ENCODE measurements around the gene ARHGAP19. TPM values are rescaled to one million over a fixed set of nuclear protein-coding genes. Genes with fewer than 3 reads are reported as not detected.
A peak's percentile ranks its signal among the peaks of the same experiment; 100 is the strongest.

The ARHGAP19 gene
- total RNA-seq, 2 donors from 2014 or later = 3.9 to 5.0 TPM

DNA sequence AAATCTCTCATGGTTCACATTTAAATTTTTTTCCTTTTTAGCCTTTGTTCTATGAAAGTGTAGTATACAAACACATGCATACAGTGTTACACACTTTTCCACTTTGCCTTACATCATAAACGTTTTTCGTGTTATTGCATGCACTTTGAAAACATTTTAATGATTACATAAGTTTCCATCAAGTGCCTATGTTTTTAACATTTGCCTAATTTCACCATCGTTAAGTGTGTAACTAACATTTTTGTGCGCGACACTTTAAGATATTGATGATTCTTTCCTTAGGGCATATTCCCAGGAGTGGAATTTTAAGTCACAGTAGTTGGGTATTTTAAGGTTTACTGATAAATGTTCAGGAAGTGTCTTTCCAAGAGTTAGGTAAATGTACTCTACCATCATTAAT, 43.6 kb upstream of the ARHGAP19 start:
- H3K4me3 ChIP-seq = no peak overlapping the region
- TF ChIP-seq, protein P1, sequence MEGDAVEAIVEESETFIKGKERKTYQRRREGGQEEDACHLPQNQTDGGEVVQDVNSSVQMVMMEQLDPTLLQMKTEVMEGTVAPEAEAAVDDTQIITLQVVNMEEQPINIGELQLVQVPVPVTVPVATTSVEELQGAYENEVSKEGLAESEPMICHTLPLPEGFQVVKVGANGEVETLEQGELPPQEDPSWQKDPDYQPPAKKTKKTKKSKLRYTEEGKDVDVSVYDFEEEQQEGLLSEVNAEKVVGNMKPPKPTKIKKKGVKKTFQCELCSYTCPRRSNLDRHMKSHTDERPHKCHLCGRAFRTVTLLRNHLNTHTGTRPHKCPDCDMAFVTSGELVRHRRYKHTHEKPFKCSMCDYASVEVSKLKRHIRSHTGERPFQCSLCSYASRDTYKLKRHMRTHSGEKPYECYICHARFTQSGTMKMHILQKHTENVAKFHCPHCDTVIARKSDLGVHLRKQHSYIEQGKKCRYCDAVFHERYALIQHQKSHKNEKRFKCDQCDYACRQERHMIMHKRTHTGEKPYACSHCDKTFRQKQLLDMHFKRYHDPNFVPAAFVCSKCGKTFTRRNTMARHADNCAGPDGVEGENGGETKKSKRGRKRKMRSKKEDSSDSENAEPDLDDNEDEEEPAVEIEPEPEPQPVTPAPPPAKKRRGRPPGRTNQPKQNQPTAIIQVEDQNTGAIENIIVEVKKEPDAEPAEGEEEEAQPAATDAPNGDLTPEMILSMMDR (IDR thresholded peaks at IDR 0.05) = no peak
- no peaks in the 10 kb centered on the region for H3K9me3 ChIP-seq
- no peak for DNase-seq (ENCODE audit: low spot score)
- no peaks in the 10 kb centered on the region for H3K27me3 ChIP-seq
- peak overlapping the region in 1 of 2 donors; percentile 11 for H3K27ac ChIP-seq
- H3K4me1 ChIP-seq = peaks cover 3 to 46% of the 10 kb centered on the region in 2 donors
- no peaks in the 10 kb centered on the region for H3K36me3 ChIP-seq

DNA sequence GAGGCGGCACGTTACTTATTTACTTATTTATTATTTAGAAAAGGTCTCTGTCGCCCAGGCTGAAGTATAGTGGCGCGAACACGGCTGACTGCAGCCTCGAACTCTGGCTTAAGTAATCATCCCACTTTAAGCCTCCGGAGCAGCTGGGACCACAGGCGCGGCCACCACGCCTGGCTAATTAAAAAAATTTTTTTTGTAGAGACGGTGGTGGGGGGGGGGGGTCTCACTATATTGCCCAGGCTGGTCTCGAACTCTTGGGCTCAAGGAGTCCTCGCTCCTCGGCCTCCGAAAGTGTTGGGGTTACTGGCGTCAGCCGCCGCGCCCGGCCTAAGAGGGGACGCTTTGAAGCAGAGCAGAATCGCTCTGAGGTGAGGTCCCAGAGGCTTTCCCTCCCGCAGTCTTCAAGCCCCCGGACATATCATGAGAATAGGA, 42.8 kb upstream of the ARHGAP19 start:
- H3K27ac ChIP-seq = peak overlapping the region; percentile 93
- peak overlapping the region; percentile 84 to 85 for H3K4me3 ChIP-seq
- H3K36me3 ChIP-seq = no peaks in the 10 kb centered on the region
- H3K4me1 ChIP-seq = peaks cover 3 to 51% of the 10 kb centered on the region in 2 donors
- no peaks in the 10 kb centered on the region for H3K9me3 ChIP-seq
- DNase-seq (ENCODE audit: low spot score) = no peak
- TF ChIP-seq, protein P1 (IDR thresholded peaks at IDR 0.05) = no peak
- no peaks in the 10 kb centered on the region for H3K27me3 ChIP-seq

DNA sequence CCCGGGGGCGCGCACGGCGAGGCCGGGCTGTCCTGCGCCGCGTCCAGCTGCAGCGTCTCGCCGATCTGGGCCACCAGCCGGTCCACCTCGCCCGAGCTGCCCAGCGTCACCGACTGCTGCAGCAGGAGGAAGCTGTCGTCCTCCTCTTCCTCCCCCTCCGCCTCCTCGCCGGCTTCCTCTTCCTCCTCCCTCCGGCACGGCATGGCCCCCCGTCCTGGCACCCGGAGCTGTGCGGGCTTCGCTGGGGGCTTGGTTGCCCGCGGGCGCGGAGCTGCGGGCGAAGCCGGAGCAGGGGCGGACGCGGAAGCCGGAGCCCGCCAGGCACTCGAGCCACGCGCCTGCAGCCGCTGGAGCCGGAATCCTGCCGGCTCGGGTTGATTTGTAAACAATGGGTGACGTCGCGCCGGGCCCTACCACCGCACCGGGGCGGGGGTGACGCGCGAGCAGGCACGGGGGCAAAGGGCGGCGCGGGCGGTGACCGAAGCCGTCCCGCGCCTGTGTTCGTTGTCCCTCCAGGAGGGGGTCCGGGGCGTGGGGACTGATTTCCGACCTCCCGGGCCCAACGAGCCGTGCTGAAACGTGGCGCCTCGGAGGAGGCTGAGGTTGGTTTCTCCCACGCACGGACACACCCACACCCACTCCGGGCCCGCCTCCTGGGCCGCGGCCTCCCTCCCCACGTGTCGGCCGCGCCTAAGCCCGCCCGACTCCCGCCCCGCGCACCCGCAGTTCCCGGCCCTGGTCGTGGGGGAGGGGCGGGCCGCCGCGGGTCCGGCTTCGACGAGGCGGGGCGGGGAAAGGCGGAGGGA, 42.1 kb upstream of the ARHGAP19 start, which contains the start of gene FRAT2:
Gene FRAT2 (minus strand): TSS at position 360 of the 806 bp plus-strand sequence. CDS start 157 bp downstream, at position 203.
- TF ChIP-seq, protein P1 (IDR thresholded peaks at IDR 0.05) = no peak
- Histone ChIP-seq H3K4me3 (peak within 1 kb of the TSS; percentile 84 to 85), H3K36me3 (no peaks in the 10 kb centered on the region), H3K27me3 (no peaks in the 10 kb centered on the region), H3K9me3 (no peaks in the 10 kb centered on the region), H3K4me1 (peaks cover 3 to 57% of the 10 kb centered on the region in 2 donors), H3K27ac (peak within 1 kb of the TSS; percentile 93)
- peak; percentile 92 for DNase-seq (ENCODE audit: low spot score)

DNA sequence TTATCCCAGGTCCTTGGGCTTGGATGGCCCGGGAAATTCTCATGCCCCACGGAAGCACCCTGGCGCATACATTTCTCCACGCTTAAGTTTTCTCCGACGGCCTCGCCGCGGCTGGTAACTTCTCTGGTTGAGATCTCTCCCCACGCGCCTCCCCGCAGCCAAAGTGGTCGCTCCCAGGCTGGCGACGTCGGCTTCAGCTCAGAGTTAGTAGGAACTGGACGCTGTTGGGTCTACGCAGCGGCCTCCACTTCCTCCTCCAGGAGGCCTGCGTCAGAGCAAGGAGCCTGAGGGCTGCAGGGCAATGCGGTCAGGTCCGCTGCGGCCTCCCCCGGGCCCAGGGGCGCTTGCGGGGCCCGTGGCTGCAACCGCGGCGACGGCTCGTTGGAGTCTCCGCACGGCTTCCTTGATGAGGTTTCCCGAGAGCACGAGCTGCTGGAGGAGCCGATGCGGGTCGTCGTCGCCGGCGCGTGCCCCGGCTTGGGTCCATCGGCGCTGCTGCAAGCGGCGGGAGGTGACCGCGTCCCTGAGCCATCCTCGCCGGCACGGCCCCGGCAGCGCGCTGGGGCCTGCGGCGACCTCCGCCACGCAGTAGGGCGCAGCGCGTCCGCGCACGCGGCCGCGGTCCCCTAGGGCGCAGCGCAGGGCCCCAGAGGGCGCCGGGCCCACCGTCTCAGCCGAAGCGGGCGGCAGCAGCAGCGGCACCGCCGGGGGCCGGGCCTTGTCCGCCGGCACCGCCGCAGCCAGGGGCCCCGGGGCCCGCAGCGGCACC, 41.3 kb upstream of the ARHGAP19 start:
- H3K36me3 ChIP-seq = peaks cover 5% of the 10 kb centered on the region
- H3K4me1 ChIP-seq = peaks cover 3 to 65% of the 10 kb centered on the region in 2 donors
- H3K9me3 ChIP-seq = no peaks in the 10 kb centered on the region
- H3K27me3 ChIP-seq = no peaks in the 10 kb centered on the region
- TF ChIP-seq, protein P1 (IDR thresholded peaks at IDR 0.05) = no peak
- peak overlapping the region; percentile 93 for H3K27ac ChIP-seq
- DNase-seq (ENCODE audit: low spot score) = no peak
- peak overlapping the region; percentile 84 to 85 for H3K4me3 ChIP-seq

DNA sequence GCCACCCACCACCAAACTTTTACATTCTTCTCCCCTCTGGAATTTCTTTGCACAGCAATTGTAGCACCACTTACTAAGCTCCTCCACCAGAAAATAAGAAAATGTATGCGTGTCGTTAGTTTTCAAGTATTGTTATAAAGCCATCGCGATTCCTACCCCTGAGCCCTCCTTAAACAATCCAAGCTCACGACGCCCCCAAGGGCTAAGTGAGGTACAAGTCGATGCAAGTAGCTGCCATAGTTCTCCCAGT, 40.8 kb upstream of the ARHGAP19 start:
- peaks cover 3 to 70% of the 10 kb centered on the region in 2 donors for H3K4me1 ChIP-seq
- peak overlapping the region; percentile 93 for H3K27ac ChIP-seq
- H3K27me3 ChIP-seq = no peaks in the 10 kb centered on the region
- H3K9me3 ChIP-seq = no peaks in the 10 kb centered on the region
- H3K4me3 ChIP-seq = peak overlapping the region; percentile 84 to 85
- H3K36me3 ChIP-seq = peaks cover 10% of the 10 kb centered on the region
- TF ChIP-seq, protein P1 (IDR thresholded peaks at IDR 0.05) = no peak
- no peak for DNase-seq (ENCODE audit: low spot score)
